SK-N-SH treated with all-trans-retinoic acid at 6 μM for 48 hours (cell line): Measurements from ENCODE around the gene SPAG4.

Experiments used
- BACH2 ChIP-seq: fragments of 250-450 bp; sonication (Bioruptor Pico); IDR thresholded peaks from 2 replicates; pipeline ENCODE4 v1.9.0; 2021; ENCODE audit warnings: mild to moderate bottlenecking, borderline replicate concordance
- CSRNP3 ChIP-seq: fragments of 250-450 bp; sonication (Bioruptor Pico); IDR thresholded peaks from 2 replicates; pipeline ENCODE4 v1.5.1; 2021; ENCODE audit warnings: mild to moderate bottlenecking, moderate library complexity
- OSR1 ChIP-seq: fragments of 250-450 bp; sonication (Bioruptor Pico); IDR thresholded peaks from 2 replicates; pipeline ENCODE4 v1.8.0; 2022; ENCODE audit warnings: moderate library complexity, mild to moderate bottlenecking, inconsistent platforms
- PATZ1 ChIP-seq: fragments of 250-450 bp; sonication (Bioruptor Pico); IDR thresholded peaks from 2 replicates; pipeline ENCODE4 v1.8.0; 2020; ENCODE audit warnings: mild to moderate bottlenecking, moderate library complexity, borderline replicate concordance
- PPARA ChIP-seq: fragments of 250-450 bp; sonication (Bioruptor Pico); IDR thresholded peaks from 2 replicates; pipeline ENCODE4 v1.5.0; 2020; ENCODE audit warnings: mild to moderate bottlenecking, borderline replicate concordance
- RARB ChIP-seq: fragments of 250-450 bp; sonication (Bioruptor Pico); IDR thresholded peaks from 2 replicates; pipeline ENCODE4 v1.8.0; 2021; ENCODE audit warnings: mild to moderate bottlenecking, moderate library complexity
- TCF4 ChIP-seq: fragments of 250-450 bp; sonication (Bioruptor Pico); IDR thresholded peaks from 2 replicates; pipeline ENCODE4 v1.8.0; 2021; ENCODE audit warnings: mild to moderate bottlenecking, moderate library complexity, borderline replicate concordance
- ZC3H10 ChIP-seq: fragments of 250-450 bp; sonication (Bioruptor Pico); IDR thresholded peaks from 2 replicates; pipeline ENCODE4 v1.5.1; 2021; ENCODE audit warnings: mild to moderate bottlenecking, moderate library complexity

- TF ChIP-seq PPARA (no peak), ZC3H10 (CRISPR knock-in tag) (no peak), PATZ1 (no peak), RARB (no peak), OSR1 (no peak), CSRNP3 (CRISPR knock-in tag) (no peak), BACH2 (CRISPR knock-in tag) (no peak), TCF4 (CRISPR knock-in tag) (no peak)
These were observed 46.3 kb downstream of the SPAG4 start for GRCh38 chr20:35661908-35662307.
